Activated CD8-positive, alpha-beta memory T cell treated with anti-CD3 and anti-CD28 coated beads, Interleukin-2, amount 10 ng/mL, durations not matched to agents 7 days and 5 days (primary cell): ENCODE measurements around the gene PCDH1. TPM values are rescaled to one million over a fixed set of nuclear protein-coding genes. Genes with fewer than 3 reads are reported as not detected.

Experiments
- ATAC-seq: fragments of 150-1000 bp; cut with Tn5 transposase; one replicate; pipeline ENCODE4 v1.10.0; 2021; ENCODE audit warnings: moderate library complexity
- CTCF ChIA-PET: fragments of 350-600 bp; sonication (Branson Sonifier 250); formaldehyde crosslinking; loops from one replicate; lab custom pipeline; 2021; ENCODE audit warnings: antibody characterized with exemption; lab: Charles Lee
- DNase-seq: peaks from one replicate; pipeline ENCODE4 v3.0.0-alpha.2; 2020
- H3K27ac Mint-ChIP-seq: one replicate; pipeline ENCODE4 v1.8.0; 2021; ENCODE audit warnings: mild to moderate bottlenecking, mixed read lengths
- H3K27me3 Mint-ChIP-seq: one replicate; pipeline ENCODE4 v1.8.0; 2021; ENCODE audit warnings: mixed read lengths
- H3K36me3 Mint-ChIP-seq: one replicate; pipeline ENCODE4 v1.8.0; 2021; ENCODE audit warnings: mild to moderate bottlenecking, mixed read lengths
- H3K4me1 Mint-ChIP-seq: one replicate; pipeline ENCODE4 v1.8.0; 2021; ENCODE audit warnings: mixed read lengths
- H3K4me3 Mint-ChIP-seq: one replicate; pipeline ENCODE4 v1.8.0; 2021; ENCODE audit warnings: mild to moderate bottlenecking, moderate library complexity, mixed read lengths
- H3K9me3 Mint-ChIP-seq: one replicate; pipeline ENCODE4 v1.8.0; 2022; ENCODE audit warnings: low read depth, mixed read lengths
- total RNA-seq, 2 experiments: library from RNA; stranded (reverse); gene quantifications; one replicate each; pipeline ENCODE4 v1.2.3, GENCODE V29; 2021

Gene PCDH1
- total RNA-seq, 2 experiments from 2014 or later: not detected

DNA sequence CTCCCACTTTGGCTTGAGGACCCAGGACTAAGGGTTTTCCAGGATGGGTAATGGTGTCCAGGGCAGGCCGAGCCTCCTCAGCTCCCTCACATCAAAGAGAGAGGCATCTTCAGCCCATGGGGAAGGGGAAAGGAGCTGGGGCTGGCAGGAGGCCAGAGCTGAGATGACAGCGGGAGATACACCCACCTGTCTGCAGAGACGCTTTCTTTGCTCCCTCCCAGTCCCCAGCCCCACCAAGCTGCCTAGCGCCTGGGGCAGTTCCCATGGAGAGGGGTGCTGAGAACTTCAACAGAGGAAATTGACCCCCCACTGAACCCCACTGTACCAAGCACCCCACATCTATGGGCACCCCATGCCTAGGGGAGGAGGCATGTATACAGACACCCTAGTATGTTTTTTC is 10.6 kb downstream of the PCDH1 start:
- H3K27ac Mint-ChIP-seq: no peak overlapping the region
- no peaks in the 10 kb centered on the region for H3K9me3 Mint-ChIP-seq
- H3K4me1 Mint-ChIP-seq: no peaks in the 10 kb centered on the region
- H3K36me3 Mint-ChIP-seq: no peaks in the 10 kb centered on the region
- DNase-seq (no peak), ATAC-seq (no peak)
- CTCF ChIA-PET: interaction anchor here (1.4 to 2.1 kb wide), 3 partner anchors 10 to 93 kb away, joined by 3 to 6 read pairs (median 5); partner anchors contain the start of gene PCDH1
- peaks cover 32% of the 10 kb centered on the region for H3K27me3 Mint-ChIP-seq
- no peak overlapping the region for H3K4me3 Mint-ChIP-seq

DNA sequence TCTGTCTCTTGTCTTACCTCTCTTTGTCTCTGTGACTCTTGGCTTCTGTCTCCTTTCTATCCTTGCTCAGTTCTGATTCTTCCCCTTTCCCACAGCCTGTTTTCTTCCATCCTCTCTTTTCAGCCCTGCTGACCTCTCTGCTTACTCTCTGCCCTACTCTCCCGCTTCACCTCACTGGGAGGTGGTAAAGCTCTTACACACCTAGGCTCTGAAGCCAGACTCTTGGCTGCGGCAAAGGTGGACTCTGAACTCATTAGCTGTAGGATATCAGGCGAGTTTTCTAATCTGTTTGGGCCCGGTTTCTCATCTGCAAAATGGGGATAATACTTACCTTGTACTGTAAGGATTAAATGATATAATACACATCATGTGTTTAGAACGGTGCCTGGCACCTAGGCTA is 11.1 kb downstream of the PCDH1 start:
- Mint-ChIP-seq H3K27ac (no peak overlapping the region), H3K4me1 (no peaks in the 10 kb centered on the region), H3K27me3 (peaks cover 29% of the 10 kb centered on the region), H3K4me3 (no peak overlapping the region), H3K9me3 (no peaks in the 10 kb centered on the region), H3K36me3 (no peaks in the 10 kb centered on the region)
- no peak for DNase-seq
- no peak for ATAC-seq
- CTCF ChIA-PET: interaction anchor here (0.8 to 1.7 kb wide), 3 partner anchors 11 to 94 kb away, joined by 3 to 5 read pairs (median 3); partner anchors contain the start of gene PCDH1

DNA sequence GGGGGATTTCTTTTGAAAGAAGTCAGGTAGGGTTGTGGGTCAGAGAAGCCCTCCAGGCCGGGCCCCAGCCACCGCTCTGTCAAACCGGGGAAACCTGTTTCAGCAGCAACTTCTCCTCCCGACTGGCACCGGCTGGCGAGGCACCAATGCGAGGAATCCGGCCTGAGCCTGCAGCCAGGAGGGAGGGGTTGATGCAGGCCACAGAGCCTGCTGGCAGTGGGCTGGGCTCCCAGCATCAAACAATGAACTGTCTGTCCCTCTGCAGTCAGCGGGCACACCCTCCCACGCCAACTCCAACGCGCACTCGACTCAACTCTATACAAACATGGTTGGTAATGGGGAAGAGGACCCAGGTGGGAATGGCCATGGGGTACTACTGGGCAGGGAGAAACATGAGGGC is 12.1 kb downstream of the PCDH1 start:
- DNase-seq (no peak), ATAC-seq (no peak)

DNA sequence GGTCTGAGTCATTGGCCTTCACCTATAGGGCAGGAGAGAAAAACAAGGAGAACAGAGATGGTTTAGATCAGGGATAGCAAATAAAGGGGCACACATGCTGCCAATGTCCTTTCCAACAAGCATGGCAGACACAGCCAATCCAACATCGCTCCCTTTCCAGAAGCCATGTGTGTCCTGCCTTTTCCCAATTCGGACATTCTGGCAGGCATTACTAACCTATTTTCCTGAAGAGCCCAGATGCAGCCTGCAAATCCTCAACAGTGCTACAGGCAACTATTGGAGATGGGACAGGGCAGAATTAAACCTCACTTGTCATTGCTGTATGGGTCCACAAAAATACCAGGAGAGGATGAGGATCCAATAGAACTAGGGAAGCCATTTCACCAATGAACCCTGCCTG is 12.8 kb downstream of the PCDH1 start:
- H3K9me3 Mint-ChIP-seq: no peaks in the 10 kb centered on the region
- no peaks in the 10 kb centered on the region for H3K4me1 Mint-ChIP-seq
- no peak for ATAC-seq
- DNase-seq: no peak
- CTCF ChIA-PET: no interaction called here
- no peaks in the 10 kb centered on the region for H3K36me3 Mint-ChIP-seq
- no peak overlapping the region for H3K27ac Mint-ChIP-seq
- H3K27me3 Mint-ChIP-seq: peaks cover 24% of the 10 kb centered on the region
- H3K4me3 Mint-ChIP-seq: no peak overlapping the region

More for the DNA sequence above, 12.1 kb downstream of the PCDH1 start:
- no peaks in the 10 kb centered on the region for H3K9me3 Mint-ChIP-seq
- H3K4me1 Mint-ChIP-seq: no peaks in the 10 kb centered on the region
- no peaks in the 10 kb centered on the region for H3K36me3 Mint-ChIP-seq
- no peak overlapping the region for H3K27ac Mint-ChIP-seq
- H3K27me3 Mint-ChIP-seq: peaks cover 30% of the 10 kb centered on the region
- CTCF ChIA-PET: interaction anchor here (1.4 kb wide), 1 partner anchor 12 kb away, joined by 3 read pairs; the partner anchor contains the start of gene PCDH1
- no peak overlapping the region for H3K4me3 Mint-ChIP-seq

DNA sequence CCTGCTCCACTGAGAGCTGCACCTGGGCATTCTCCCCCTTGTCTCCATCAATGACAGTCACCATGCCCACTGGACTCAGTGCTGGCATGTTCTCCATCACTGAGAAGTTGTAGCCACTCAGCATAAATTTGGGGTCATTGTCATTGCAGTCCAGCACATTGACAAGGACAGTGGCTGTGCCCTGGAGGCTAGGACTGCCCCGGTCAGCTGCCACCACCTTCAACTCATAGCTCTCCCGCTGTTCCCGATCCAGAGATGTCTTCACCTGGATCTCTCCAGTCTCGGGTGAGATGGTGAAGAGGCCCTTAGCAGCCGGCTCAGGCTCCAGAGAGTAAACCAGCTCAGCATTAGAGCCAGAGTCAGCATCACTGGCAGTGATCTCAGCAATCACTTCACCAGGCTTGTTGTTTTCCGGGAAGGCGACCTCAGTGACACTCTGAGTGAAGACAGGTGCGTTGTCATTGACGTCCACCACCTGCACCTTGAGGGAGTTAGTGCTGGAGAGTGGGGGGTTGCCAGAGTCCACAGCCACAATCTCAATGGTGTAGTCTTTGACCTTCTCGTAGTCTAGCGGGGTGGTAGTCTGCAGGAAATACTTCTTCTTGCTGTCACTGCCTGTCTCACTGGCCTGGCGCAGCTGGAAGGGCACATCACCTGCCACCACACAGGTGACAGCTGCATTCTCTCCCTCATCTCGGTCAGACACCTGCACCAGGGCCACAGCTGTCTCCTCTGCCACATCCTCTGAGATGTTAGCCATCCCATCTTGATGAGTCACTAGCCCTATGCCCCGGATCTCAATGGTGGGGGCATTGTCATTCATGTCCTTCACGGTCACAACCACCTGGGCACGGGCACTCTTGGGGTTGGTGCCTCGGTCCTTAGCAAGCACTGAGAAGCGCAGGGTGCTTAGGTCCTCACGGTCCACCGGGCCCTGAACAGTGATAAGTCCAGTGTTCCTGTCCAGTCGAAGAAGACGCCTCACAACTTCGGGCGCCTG is 13.5 kb downstream of the PCDH1 start:
- H3K9me3 Mint-ChIP-seq: no peaks in the 10 kb centered on the region
- no peaks in the 10 kb centered on the region for H3K36me3 Mint-ChIP-seq
- no peak overlapping the region for H3K27ac Mint-ChIP-seq
- H3K27me3 Mint-ChIP-seq: peaks cover 26% of the 10 kb centered on the region
- ATAC-seq: no peak
- no peaks in the 10 kb centered on the region for H3K4me1 Mint-ChIP-seq
- no peak for DNase-seq
- CTCF ChIA-PET: interaction anchor here (1.6 kb wide), 1 partner anchor 14 kb away, joined by 5 read pairs; no protein-coding TSS in a partner anchor
- no peak overlapping the region for H3K4me3 Mint-ChIP-seq

DNA sequence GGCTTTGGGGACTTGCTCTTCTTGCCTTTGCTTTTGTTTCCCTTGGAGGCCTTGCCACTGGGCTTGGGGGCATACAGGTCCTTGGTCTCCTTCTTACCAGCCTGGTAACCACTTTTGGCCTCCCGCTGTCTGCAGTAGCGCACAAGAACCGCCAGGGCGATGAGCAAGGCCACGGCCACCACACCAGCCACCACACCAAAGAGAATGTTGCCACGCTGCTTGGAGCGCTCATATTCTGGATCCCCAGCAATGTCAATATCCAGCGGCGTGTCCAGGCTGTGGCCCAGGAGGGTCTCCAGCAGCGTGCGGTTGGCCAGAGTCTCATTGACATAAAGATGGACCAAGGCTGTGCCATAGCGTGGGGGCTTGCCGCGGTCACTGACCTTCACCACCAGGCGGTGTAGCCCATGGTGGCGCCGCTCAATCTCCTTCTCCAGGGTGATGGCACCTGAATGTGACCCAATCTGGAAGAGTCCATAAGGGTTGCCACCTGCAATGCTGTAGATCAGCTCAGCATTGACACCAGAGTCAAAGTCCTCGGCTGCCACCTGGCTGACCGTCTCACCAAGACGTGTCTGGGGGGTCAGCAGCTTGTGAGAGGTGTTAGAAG is 14.5 kb downstream of the PCDH1 start:
- ATAC-seq: no peak
- Mint-ChIP-seq H3K27me3 (peaks cover 32% of the 10 kb centered on the region), H3K9me3 (no peaks in the 10 kb centered on the region), H3K27ac (no peak overlapping the region), H3K36me3 (no peaks in the 10 kb centered on the region), H3K4me1 (no peaks in the 10 kb centered on the region), H3K4me3 (no peak overlapping the region)
- CTCF ChIA-PET: interaction anchor here (1.6 kb wide), 1 partner anchor 15 kb away, joined by 5 read pairs; no protein-coding TSS in a partner anchor
- no peak for DNase-seq

DNA sequence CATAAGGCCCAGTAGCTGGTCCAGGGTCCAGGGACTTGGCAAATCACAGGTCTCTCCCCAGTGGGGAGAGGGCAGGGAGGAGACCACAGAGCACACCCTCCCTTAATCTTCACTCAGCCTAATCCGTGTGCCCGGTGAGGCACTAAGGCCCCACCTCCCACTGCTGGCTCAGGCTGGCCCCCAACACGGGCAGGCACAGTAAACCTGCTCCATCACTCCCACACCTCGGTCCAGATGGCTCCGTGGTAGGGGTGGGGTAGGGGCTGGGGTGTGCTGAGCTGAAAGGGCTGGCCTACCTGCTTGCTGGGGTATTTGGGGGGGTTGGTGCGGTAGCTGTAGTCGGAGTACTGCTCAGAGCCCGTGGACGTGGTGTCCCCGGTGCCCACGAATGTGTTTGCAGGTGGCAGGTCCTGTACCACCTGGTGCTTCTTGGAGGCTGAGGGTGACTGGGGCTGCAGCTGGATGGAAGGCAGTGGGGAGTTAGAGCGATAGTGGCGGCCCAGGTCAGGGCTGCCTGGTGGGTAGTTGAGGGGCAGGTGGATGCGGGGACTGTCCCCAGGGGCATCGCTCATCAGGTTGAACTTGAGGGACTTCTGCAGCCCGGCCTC is 15.2 kb downstream of the PCDH1 start:
- peaks cover 32% of the 10 kb centered on the region for H3K27me3 Mint-ChIP-seq
- H3K9me3 Mint-ChIP-seq: no peaks in the 10 kb centered on the region
- H3K27ac Mint-ChIP-seq: no peak overlapping the region
- H3K4me3 Mint-ChIP-seq: no peak overlapping the region
- no peaks in the 10 kb centered on the region for H3K36me3 Mint-ChIP-seq
- H3K4me1 Mint-ChIP-seq: no peaks in the 10 kb centered on the region
- CTCF ChIA-PET: no interaction called here
- ATAC-seq: no peak
- DNase-seq: no peak

DNA sequence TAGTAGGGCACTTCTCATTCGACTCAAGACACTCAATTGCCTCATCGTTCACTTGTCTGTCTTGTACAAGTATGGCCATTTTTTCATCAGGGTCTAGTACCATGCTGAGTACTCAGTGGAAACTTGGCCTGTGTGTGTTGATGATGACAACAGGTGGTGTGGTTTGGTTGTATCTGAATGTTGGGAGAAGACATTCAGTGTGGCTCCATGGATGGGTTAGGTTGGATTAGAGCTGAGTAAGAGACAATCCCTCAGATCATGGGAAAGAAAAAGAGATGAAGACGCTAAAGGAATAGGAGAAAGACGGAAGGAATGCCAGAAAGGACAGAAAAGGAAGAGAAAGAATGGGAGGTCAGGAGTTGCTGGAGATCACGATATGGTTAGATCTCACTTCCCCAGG is 17.0 kb downstream of the PCDH1 start:
- CTCF ChIA-PET: interaction anchor here (0.9 to 2.6 kb wide), 3 partner anchors 11 to 18 kb away, joined by 3 to 9 read pairs (median 6); no protein-coding TSS in a partner anchor
- H3K36me3 Mint-ChIP-seq: no peaks in the 10 kb centered on the region
- H3K4me1 Mint-ChIP-seq: no peaks in the 10 kb centered on the region
- no peak for ATAC-seq
- H3K27me3 Mint-ChIP-seq: peaks cover 24% of the 10 kb centered on the region
- no peak for DNase-seq
- H3K9me3 Mint-ChIP-seq: no peaks in the 10 kb centered on the region
- H3K4me3 Mint-ChIP-seq: no peak overlapping the region
- no peak overlapping the region for H3K27ac Mint-ChIP-seq

DNA sequence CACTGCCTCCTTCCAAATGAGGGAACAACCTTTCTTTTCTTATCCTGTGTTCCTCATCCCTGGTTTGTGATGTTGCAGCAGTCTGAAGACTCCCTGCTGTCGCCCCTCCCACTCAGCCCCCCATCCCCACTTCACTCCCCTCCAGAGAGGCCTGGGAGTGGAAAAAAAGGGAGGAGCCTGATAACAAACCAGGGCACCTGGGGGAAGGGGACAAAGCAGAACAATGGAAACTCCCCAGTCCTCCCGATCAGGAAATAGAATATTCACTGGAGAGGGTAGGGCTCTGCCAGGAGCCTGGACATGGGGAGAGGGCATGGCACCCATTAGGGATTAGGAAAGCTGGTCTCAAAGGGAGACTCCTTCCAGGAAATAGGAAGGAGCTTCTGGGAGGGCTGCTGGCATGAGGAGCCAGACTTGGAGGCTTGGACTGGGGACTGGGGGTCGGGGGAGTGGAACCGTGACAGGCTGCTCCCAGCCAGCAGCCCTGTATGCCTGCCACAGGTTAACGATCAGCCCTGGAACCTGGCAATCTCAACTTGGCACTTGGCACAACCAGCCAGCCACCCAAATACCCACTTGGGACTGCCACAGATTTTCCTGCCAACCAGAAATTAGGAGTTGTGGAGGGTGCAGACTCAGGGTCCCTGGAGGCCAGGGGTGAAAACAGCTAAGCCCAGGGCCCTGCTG is 20.0 kb downstream of the PCDH1 start:
- no peak overlapping the region for H3K27ac Mint-ChIP-seq
- CTCF ChIA-PET: interaction anchor here (0.7 to 2.6 kb wide), 3 partner anchors 11 to 157 kb away, joined by 3 to 9 read pairs (median 5); no protein-coding TSS in a partner anchor

DNA sequence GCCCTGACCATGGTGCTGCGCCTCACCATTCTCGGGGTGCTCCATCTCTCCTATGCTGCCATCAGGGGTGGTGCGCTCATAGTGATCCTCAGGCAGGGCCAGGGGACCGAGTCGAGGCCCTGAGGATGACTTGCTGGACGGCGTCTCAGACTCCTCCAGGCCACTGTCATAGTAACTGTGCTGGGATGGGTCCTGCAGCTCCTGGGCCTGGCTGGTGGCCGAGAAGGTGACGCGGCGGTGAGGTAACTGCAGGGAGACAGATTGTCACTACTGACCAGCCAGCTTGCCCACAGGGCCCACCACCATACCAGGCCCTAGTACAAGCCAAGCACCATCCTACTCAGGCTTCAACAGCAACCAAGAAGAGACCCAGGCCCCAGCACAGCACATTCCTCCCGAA is 21.0 kb downstream of the PCDH1 start:
- H3K27me3 Mint-ChIP-seq: peaks cover 23% of the 10 kb centered on the region
- ATAC-seq: no peak
- CTCF ChIA-PET: interaction anchor here (1.6 kb wide), 1 partner anchor 12 kb away, joined by 5 read pairs; no protein-coding TSS in a partner anchor

More for the DNA sequence above, 20.0 kb downstream of the PCDH1 start:
- Mint-ChIP-seq H3K4me1 (no peaks in the 10 kb centered on the region), H3K27me3 (peaks cover 24% of the 10 kb centered on the region), H3K9me3 (no peaks in the 10 kb centered on the region), H3K4me3 (no peak overlapping the region), H3K36me3 (no peaks in the 10 kb centered on the region)
- DNase-seq (no peak), ATAC-seq (no peak)

DNA sequence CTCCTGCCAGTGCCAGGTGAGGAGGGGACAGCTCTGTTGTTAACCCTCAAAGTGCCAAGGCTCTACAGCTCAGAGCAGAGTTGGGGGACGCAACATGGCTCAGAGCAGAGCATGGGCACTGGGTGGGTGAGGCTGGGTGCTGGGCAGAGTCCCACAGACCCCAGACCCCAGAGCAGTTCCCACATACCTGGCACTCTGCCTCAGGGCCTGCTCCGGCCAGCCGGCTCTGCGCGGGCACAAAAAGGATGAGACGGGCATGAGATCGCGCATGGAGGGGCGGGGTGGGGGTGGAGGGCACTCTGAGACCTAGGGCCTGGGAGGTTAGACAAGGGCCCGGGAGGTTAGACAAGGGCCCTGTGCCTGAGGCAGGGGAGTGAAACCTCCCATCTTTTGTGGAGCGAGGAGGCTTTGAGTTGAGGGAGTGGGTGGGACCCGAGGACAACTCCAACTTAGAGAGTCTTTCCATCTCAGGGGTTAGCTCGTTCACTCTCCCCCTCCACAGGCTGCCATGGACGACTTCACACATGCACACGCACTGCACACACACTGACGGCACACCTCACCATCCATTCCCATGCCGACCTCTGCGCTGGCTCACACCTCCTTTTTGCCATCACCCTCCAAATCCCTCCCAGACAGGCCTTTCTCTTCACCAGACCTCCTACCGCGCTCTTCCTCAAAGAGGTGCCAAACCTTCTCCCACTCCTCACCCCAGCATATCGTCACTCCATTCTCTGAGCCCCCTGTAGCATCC is 22.0 kb downstream of the PCDH1 start:
- DNase-seq (no peak), ATAC-seq (no peak)
- Mint-ChIP-seq H3K4me3 (no peak overlapping the region), H3K4me1 (no peaks in the 10 kb centered on the region), H3K27me3 (peaks cover 17% of the 10 kb centered on the region), H3K9me3 (no peaks in the 10 kb centered on the region), H3K36me3 (no peaks in the 10 kb centered on the region), H3K27ac (no peak overlapping the region)
- CTCF ChIA-PET: no interaction called here

More for the DNA sequence above, 21.0 kb downstream of the PCDH1 start:
- no peak overlapping the region for H3K4me3 Mint-ChIP-seq
- no peak for DNase-seq
- no peaks in the 10 kb centered on the region for H3K4me1 Mint-ChIP-seq
- H3K27ac Mint-ChIP-seq: no peak overlapping the region
- no peaks in the 10 kb centered on the region for H3K9me3 Mint-ChIP-seq
- H3K36me3 Mint-ChIP-seq: no peaks in the 10 kb centered on the region
